HS-5 (cell line): ENCODE measurements around the gene PBOV1.
A peak's percentile ranks its signal among the peaks of the same experiment; 100 is the strongest.

ENCODE experiments used
- DNase-seq: peaks from one replicate; pipeline ENCODE4 v3.0.0-alpha.2; 2012; ENCODE audit warnings: low read depth

The PBOV1 gene

GRCh38 chr6:138218449-138218848, at the start of gene PBOV1:
TSS of gene PBOV1 (minus strand) at chr6:138218491. CDS start at chr6:138218395, 96 bp downstream.
- DNase-seq = no peak

DNA sequence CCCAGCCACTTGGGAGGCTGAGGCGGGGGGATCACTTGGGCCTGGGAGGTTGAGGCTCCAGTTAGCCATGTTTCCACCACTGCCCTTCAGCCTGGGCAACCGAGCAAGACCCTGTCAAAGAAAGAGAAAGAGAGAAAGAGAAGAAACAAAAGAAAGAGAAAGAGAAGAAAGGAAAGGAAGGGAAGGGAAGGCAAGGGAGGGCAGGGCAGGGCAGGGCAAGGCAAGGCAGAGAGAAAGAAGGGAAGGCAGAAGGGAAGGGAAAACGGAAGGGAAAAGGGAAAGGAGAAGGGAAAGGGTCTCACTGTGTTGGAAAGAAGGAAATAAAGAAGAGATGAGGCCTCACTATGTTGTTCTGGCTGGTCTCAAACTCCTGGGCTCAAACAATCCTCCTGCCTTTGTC, 47.8 kb upstream of the PBOV1 start:
- DNase-seq = no peak

DNA sequence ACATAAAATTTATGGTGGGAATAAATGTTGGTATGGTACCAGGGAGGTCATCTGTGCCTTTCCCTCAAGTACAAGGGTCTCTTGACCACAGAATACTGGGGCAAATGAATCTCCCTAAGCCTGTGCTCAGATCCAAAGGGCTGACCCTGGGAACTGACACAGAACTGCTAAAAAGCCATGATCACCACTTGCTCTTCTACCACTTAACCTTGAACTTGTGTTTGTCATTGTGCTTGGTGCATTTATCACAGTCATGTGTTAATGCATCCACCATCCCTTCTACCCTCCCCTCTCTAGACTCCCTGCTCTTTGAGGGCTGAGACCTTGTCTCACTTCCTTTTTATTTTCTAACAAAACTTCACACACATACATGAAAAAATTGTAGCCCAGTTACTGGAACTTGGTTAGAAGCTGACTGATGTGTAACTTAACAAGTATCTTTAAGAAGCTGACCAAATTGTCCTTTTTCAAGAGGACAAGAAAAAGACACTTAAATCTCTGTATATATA, 46.1 kb upstream of the PBOV1 start:
- no peak for DNase-seq

DNA sequence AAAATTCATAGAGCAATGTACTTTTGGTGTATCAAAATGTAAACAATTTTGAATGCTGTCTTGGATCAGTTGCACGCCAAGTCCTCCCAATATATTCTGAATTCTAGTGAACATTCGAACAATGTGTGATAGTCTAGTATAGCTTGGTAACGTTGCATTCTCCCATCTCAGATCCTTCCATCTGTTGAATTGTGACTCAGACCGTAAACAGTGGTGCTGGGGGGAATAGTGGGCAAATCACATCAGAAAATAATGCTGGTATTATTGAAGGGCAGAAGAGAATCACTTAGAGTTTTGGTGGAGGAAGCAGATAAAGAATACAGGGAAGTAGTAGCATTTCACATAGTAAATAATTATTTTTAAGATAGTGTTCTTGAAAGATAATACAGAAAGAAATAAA, 45.7 kb upstream of the PBOV1 start:
- no peak for DNase-seq

- no peak for DNase-seq
These were observed 43.0 kb upstream of the PBOV1 start for GRCh38 chr6:138261116-138261780.

GRCh38 chr6:138258991-138259390, 40.7 kb upstream of the PBOV1 start:
- no peak for DNase-seq

- no peak for DNase-seq
These were observed 39.9 kb upstream of the PBOV1 start for GRCh38 chr6:138258197-138258596.

GRCh38 chr6:138257638-138258040, 39.3 kb upstream of the PBOV1 start:
- DNase-seq = no peak

DNA sequence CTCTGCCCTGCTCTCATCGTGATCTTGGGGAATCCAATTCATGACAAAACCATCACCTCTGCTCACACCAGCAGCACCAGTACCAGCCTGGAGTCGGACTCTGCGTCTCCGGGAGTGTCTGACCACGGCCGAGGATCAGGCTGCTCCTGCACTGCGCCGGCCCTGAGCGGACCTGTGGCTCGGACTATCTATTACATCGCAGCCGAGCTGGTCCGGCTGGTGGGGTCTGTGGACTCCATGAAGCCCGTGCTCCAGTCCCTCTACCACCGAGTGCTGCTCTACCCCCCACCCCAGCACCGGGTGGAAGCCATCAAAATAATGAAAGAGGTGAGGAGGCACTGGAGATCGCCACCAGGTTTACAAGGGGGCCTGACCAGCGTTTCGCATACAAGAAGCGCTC, 37.2 kb upstream of the PBOV1 start:
- DNase-seq = no peak

DNA sequence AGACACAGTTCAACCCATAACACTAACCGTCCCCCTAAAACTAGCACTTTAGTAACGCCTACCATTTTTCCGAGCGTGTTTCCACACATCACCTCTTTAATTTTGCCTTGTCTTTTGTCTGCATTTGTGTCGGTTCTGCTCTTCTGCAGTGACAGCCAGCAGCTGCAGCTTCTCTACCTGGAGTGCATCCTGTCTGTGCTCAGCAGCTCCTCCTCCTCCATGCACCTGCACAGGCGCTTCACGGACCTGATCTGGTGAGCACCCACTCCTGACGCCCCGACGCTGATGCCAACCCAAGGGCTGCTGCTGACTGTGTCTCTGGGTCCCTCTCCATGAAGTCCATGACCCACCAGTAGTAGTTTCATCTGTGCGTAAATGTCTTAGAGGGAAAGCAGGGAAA, 35.4 kb upstream of the PBOV1 start:
- DNase-seq = no peak

- peak; percentile 56 for DNase-seq
These were observed 32.4 kb upstream of the PBOV1 start for GRCh38 chr6:138250513-138251247.

DNA sequence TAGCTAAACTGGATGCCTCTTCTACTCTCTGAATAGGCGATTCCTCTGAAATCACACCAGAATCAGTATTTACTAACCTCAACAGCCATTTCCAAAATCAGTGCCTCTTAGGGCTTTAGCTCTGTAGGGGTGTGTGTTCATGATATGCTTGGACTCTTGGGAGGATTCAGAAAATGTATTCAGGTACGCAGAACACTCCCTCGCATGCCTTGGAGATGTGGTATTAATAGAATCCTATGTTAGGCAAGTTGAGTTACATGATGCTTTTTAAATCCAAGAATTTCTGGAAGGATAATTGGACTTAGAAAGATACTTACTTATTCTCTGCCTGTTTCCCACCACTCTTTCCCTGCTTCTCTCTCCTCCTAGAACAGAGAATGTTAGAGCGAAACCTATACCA, 31.8 kb upstream of the PBOV1 start:
- DNase-seq = no peak

- DNase-seq = no peak
These were observed 30.6 kb upstream of the PBOV1 start for GRCh38 chr6:138248878-138249277.

GRCh38 chr6:138248011-138248410, 29.7 kb upstream of the PBOV1 start:
- no peak for DNase-seq

- DNase-seq = no peak
These were observed 28.6 kb upstream of the PBOV1 start for GRCh38 chr6:138246650-138247440.

- no peak for DNase-seq
These were observed 27.5 kb upstream of the PBOV1 start for GRCh38 chr6:138245751-138246150.

DNA sequence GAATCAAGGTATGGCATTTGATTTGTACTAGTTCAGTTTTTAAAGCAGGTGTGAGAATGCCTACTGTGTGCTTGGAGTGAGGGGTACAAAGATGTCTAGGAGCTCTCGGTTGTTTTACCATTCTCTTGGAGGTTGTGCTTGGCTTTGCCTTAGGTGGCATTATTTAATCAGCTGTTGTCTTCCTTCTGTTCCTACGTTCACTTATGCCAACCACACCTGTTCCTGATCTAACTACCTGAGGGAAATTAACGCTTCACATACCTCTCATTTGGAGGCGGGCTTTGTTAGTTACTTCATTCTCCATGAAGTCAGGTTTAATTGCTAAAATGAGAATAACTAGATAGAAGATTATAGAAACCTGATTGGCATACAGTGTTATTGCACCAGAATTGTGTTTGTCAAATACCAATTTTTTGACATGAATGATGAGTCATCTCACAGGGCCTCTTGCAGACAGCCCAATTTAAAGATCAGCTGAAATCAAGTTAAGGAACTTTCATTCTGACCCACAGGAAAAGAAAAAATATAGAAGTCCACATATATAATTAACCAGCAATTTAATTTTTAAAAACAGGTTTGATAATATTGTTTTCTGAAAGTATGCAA, 24.8 kb upstream of the PBOV1 start:
- no peak for DNase-seq

DNA sequence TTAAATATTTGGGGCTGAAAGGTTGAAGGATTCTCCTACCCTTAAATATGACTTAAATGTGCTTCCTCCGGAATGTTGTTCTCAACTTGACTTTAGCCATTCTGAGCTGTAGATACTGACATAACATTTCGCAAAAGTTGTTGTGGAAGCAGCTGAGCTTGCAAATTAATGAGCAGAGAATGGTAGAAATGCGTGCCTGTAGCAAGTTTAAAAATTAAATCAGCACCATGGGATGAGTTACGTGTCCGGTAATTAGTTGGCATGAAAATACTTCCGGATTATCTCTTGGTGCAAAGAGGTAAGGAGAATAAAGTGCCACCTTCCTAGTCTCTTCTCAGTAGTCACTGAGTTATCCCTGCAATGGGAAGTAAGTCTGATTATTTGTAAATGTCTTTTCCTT, 23.6 kb upstream of the PBOV1 start:
- DNase-seq = no peak

- no peak for DNase-seq
These were observed 23.1 kb upstream of the PBOV1 start for GRCh38 chr6:138241381-138241780.

DNA sequence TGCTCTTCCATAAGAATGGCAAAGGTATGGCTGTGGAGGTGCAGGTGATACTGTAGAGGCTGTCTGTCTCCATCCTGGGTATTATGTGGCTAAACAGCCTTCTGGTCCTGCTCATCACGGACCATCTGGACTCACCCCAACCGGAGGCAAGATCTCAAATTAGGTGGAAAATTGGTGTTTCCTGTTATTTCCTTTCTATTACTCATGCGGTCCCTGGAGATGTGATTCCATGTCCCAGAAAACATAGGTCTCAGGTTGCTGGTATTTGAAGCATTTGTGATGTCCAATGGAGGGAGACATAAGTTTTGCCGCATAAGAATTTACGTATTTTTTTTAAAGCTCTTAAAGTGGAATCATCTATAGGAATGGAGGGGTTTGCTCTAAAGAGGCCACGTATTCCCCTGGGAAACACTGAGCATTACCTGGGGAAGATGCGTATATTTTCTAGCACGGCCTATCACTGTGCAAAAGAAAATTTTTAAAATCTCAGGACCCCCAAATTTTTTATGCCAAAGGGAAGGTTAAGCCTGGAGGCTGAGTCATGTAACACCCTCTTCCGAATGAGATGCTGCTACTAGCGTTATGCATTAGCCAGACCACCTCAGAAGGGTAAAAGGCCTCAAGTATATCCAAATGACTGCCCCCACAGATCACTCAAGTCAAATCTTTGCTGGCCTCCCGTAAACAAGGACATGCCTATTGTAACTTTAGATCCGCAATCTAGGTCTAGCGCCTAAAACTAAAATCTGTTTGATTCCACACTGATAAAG, 22.4 kb upstream of the PBOV1 start:
- peak; percentile 89 for DNase-seq

DNA sequence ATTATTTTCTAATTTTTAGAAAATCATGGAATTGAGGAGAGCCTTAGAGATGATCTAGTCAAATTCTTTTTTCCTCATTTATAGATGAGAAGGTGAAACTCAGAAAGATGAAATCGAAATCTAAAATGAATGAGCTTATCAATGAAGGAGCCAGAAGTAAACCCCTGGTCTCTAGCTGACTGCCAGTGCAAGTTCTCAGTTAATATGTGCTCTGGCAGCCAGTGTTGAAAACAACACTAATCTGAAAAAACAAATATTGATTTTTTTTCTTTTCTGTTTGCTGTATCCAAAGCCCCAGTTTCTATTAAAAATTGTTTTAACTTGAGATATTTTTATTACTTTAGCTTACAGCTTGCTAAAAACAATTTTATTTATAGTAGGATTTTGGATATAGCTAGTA, 21.5 kb upstream of the PBOV1 start:
- no peak for DNase-seq

DNA sequence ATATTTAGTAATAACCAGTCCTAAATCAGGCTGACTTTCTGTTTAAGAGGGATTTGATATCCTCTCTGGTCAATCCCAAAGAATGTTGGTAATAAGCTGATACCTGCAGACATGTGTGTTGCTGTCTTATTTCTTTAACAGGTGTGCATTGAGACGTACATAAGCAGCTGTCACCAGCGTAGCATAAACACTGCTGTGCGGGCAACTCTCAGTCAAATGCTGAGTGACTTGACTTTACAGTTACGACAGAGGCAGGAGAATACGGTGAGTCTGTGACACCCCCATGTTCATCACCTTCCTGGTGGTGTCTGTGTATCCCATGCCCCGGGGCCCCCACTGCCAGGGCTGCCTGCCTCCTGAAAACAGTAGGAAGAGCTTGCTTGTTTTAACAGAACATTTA, 20.1 kb upstream of the PBOV1 start:
- DNase-seq = no peak
